AG20443 (cell line): ENCODE measurements around the gene ENTPD6.
A peak's percentile ranks its signal among the peaks of the same experiment; 100 is the strongest.
"Not testable (repeated sequence)": the region's sequence is repeated elsewhere in the genome, so short reads cannot be mapped to it uniquely, and the experiment has no call there.

Experiments used
- DNase-seq: peaks from one replicate; pipeline ENCODE4 v3.0.0; 2012; ENCODE audit warnings: low spot score, mixed read lengths

ENTPD6 gene

DNA sequence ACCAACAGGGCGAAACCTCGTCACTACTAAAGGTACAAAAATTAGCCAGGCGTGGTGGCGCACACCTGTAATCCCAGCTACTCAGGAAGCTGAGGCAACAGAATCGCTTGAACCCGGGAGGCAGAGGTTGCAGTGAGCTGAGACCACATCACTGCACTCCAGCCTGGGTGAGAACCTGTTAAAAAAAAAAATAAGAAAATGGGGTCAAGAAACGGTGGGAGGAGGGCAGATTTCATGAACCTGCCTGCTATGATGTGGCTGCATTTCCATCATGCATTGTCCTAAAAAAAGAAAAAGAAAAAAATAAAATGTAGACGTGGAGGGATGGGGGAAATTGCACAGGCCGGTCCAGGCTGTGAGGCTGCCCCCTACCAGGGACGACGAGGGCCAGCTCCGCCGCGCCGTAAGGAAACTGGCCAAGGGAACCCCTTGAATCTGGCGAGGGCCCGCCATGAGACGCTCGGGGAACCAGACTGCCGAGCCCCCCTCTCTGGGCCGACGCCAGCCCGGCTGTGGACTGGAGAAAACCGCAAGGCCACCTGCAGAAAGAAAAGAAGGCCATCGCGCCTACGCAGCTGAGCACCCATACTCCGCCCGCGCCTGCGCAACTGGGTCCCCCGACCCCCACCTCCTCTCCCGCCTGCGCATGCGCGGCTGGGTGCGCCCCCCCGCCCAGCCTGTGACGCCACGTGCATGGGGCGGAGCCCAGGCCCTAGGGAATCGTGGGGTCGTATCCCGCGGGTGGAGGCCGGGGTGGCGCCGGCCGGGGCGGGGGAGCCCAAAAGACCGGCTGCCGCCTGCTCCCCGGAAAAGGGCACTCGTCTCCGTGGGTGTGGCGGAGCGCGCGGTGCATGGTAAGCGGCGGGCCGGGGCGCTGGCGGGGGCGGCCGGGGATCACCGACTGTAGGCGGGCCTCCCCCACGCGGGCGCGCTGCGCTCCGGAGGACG is at the start of gene ENTPD6:
ENTPD6 (plus strand) TSS at position 699 of the 948 bp plus-strand sequence. CDS start 10,825 bp downstream, outside the sequence.
- DNase-seq: peak; percentile 100

DNA sequence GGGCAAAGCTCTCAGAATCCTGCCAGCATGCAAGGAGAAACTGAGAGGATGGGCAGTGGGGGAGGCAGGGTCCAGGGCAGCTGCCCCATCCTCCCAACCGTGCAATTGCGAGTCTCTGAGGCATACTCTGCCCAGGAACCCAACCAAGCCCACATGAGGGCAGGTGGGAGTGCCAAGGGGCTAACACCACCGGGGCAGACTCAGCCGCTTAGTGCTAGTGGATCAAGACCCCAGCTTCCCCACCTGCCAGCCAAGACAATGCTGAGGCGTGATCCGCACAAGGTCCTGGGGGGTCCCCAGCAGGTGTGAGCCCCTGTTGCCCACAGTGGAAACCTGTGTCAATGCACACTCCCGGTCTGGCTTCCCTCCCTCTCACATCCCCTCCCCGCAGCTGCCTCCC is 48.5 kb upstream of the ENTPD6 start:
- no peak for DNase-seq

GRCh38 chr20:25147716-25148115 is 47.8 kb upstream of the ENTPD6 start:
- DNase-seq: no peak

- peak; percentile 75 for DNase-seq
Measured at GRCh38 chr20:25148181-25148981, 47.1 kb upstream of the ENTPD6 start.

DNA sequence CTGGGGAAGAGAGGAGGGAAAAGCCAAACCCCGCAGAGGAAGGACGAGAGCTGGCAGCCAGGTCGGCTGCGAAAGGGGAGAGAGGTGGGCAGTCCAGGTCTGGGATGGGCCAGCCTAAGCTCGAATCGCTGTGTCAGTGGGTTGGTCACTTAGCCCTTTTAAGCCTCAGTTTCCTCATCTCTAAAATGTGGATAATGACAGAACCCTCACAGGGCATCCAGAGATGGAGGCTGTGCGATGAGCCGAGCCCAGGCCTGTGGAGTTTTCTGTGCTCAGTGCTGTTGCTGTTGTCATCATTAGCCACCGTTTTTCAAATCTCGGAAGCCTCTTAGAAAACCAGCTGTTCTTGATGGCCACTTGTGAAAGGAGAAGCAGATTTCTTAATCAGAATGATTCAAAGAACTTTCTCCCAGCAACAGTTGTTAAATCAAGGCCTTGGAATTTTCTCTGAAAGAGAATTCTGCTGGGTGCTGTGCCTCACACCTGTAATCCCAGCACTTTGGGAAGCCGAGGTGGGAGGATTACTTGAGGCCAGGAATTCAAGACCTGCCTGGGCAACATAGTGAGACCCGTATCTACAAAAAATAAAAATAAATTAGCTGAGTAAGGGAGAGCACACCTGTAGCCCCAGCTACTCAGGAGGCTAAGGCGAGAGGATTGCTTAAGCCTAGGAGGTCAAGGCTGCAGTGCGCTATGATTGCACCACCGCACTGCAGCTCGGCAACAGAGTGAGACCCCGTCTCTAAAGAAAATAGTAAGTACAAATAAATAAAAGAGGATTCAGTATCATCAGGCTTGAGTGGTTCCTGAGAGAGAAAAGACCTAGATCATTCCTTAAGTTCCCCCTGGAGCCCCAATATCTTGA is 46.3 kb upstream of the ENTPD6 start:
- no peak for DNase-seq

GRCh38 chr20:25150016-25150415 is 45.5 kb upstream of the ENTPD6 start:
- DNase-seq: no peak

GRCh38 chr20:25158043-25158442 is 37.5 kb upstream of the ENTPD6 start:
- DNase-seq: no peak

GRCh38 chr20:25160467-25160866 is 35.0 kb upstream of the ENTPD6 start:
- DNase-seq: no peak

DNA sequence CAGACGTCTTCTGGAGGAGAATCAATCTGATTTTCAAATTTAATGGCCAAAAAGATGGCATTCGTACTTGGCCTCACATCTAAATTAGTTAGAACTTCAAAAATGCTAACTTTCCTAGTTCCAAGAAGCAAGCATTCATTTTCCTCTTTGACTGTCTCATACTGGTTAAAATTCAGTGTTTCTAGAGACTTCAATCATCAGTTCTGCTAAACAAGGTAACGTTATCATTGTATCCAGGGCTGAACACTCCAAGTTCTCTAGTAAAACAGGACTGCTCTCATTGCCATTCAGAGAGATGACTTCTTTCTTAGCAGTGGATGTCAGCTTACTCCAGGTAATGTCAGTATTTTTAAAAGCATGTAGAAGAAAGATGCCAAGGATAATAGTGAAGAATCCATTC is 34.6 kb upstream of the ENTPD6 start:
- no peak for DNase-seq

DNA sequence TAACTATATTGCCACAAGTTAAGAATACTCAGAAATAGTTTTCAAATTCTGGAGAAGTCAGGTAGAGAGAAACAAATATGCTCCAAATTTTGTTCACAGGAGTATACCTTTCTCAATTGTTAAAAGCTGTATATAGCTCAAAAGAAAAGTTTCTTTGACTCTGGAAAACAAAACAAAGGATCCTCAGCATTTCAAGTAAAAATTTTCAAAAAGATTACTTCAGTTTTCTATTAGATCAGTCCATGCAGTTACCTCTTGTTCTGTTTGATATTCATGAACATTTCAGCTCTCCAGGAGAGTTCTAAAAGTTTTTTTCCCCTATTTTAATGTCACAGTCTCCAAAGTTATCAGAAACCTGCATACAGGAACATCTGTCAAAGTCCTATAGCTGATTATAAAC is 30.4 kb upstream of the ENTPD6 start:
- no peak for DNase-seq

- not testable (repeated sequence) for DNase-seq
Measured at GRCh38 chr20:25166105-25166782, 29.3 kb upstream of the ENTPD6 start.

- no peak for DNase-seq
Measured at GRCh38 chr20:25173321-25173720, 22.2 kb upstream of the ENTPD6 start.

DNA sequence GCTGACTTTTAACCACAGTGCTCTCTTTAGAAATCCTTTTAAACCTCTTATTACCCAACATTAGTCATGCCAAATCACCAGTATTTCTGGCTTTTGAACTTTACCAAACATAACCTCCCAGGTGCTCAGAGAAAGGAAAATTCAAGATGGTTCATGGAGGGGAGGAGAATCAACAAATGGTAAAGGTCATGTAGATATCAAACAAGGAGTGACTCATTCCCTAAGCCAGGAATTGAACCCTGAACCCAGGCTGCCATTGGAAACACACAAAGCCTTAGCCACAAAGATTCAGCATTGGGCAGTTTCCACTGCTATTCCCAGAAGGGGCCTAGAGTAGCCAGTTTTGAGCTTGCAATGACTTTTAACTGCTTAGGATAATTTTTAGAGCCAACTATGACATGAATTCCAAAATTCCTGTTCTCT is 21.6 kb upstream of the ENTPD6 start:
- DNase-seq: no peak

DNA sequence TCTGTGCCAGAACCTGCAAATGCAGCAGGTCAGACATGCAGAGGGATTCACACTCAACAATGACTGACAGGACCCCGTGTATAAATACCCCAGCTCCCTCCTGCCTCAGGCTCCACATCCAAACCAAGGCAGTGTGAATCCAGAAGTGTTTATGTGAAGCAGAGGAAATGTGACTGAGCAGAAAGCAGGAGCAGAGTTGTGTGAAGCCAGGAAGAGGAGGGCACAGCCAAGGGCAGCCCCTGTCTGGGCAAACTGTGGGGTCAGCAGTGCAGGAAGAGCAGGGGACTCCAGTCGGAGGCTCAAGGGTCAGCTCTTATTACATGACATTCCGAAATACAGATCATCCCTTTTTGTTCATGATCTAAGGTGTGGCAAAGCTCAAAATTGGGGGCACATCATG is 19.3 kb upstream of the ENTPD6 start:
- no peak for DNase-seq

DNA sequence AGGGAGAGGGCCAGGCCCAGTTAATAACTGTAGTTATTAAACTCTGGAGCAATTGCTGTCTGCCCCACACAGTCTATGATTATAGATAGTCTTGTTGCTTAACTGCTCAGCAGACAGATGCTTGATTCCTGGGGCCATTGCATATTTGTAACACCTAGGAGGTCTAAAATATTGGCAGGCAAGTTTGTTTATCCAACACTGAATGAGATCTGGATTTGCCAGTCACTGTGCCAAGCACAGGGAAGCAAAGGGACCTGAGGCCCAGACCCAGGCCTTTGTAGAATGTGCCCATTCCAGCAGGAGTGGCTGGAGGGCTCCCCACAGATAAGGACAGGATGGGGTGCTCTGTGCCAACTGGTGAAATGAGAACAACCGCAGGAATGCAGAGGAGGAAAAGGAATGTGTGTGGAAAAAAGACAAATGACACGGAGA is 17.6 kb upstream of the ENTPD6 start:
- DNase-seq: no peak

GRCh38 chr20:25178563-25179438 is 16.7 kb upstream of the ENTPD6 start:
- peak; percentile 69 for DNase-seq

- no peak for DNase-seq
Measured at GRCh38 chr20:25179439-25180089, 15.9 kb upstream of the ENTPD6 start.

- DNase-seq: not testable (repeated sequence)
Measured at GRCh38 chr20:25184391-25184790, 11.1 kb upstream of the ENTPD6 start.

GRCh38 chr20:25187220-25187619 is 8.3 kb upstream of the ENTPD6 start:
- no peak for DNase-seq

DNA sequence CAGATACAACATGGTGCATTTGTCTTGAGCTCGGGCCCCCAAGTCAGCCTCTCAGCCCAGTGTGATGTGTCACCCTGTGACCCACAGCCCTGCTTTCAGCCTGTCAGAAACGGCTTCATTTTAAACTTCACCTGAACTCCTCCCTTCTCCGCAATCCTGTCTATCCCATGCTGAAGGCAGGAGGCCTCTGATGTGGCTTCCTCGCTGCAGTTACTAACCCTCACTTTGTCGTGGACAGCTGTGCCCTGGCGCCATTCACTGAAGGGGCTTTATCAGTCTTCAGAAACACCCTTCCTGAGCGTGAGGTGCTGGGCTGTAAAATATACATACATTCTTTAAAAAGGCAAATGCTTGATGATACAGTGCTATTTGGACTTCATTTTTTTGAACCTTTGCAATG is 7.9 kb upstream of the ENTPD6 start:
- DNase-seq: no peak
